DND-41 (cell line): ENCODE data around the gene CDK13.

Experiments used
- EZH2 ChIP-seq: IDR thresholded peaks from 3 replicates; pipeline ENCODE4 v1.6.1; 2012; ENCODE audit warnings: borderline replicate concordance, low read depth, mild to moderate bottlenecking, moderate library complexity, low read length, inconsistent platforms; ENCODE audit not compliant: severe bottlenecking
- TF ChIP-seq, protein P1 (sequence below): IDR thresholded peaks from 2 replicates; pipeline ENCODE4 v1.5.1; 2012; ENCODE audit warnings: borderline replicate concordance, low read length, moderate library complexity, mild to moderate bottlenecking; ENCODE audit not compliant: poor library complexity, severe bottlenecking; ENCODE audit errors: extremely low read depth

DNA sequence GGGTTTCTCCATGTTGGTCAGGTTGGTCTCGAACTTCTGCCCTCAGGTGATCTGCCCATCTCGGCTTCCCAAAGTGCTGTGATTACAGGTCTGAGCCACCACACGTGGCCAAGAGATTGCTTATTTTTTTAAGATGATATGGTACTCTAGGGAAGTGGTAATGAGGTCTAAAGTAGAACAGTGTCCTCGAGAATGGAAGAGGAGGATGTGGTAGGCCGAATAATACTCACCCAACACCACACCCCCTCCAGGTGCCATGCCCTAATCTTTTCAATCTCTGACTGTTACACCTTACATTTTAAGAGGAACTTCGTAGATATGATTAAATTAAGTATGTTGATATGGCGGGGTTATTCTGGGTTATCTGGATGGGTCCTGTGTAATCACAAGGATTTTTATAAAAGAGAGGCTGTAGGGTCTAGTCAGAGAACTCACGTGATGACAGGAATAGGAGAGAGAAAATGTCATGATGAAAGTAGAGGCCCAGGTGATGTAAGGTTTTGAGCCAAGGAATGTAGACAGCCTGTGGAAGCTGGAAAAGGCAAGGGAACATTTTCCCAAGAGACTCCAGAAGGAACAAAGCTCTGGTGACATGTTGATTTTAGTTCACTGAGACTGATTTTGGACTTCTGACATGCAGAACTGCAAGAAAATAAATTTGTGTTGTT lies 29.5 kb downstream of the CDK13 start:
- TF ChIP-seq, protein P1, sequence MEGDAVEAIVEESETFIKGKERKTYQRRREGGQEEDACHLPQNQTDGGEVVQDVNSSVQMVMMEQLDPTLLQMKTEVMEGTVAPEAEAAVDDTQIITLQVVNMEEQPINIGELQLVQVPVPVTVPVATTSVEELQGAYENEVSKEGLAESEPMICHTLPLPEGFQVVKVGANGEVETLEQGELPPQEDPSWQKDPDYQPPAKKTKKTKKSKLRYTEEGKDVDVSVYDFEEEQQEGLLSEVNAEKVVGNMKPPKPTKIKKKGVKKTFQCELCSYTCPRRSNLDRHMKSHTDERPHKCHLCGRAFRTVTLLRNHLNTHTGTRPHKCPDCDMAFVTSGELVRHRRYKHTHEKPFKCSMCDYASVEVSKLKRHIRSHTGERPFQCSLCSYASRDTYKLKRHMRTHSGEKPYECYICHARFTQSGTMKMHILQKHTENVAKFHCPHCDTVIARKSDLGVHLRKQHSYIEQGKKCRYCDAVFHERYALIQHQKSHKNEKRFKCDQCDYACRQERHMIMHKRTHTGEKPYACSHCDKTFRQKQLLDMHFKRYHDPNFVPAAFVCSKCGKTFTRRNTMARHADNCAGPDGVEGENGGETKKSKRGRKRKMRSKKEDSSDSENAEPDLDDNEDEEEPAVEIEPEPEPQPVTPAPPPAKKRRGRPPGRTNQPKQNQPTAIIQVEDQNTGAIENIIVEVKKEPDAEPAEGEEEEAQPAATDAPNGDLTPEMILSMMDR: no peak
- TF ChIP-seq EZH2: no peak
